GM12801 (cell line): ENCODE data around the gene SEC14L2.

ENCODE experiments used
- TF ChIP-seq, protein P1 (sequence below): IDR thresholded peaks from one replicate; pipeline ENCODE4 v1.5.1; 2011; ENCODE audit warnings: control low read depth; ENCODE audit not compliant: insufficient read length; ENCODE audit errors: extremely low read depth

The SEC14L2 gene

DNA sequence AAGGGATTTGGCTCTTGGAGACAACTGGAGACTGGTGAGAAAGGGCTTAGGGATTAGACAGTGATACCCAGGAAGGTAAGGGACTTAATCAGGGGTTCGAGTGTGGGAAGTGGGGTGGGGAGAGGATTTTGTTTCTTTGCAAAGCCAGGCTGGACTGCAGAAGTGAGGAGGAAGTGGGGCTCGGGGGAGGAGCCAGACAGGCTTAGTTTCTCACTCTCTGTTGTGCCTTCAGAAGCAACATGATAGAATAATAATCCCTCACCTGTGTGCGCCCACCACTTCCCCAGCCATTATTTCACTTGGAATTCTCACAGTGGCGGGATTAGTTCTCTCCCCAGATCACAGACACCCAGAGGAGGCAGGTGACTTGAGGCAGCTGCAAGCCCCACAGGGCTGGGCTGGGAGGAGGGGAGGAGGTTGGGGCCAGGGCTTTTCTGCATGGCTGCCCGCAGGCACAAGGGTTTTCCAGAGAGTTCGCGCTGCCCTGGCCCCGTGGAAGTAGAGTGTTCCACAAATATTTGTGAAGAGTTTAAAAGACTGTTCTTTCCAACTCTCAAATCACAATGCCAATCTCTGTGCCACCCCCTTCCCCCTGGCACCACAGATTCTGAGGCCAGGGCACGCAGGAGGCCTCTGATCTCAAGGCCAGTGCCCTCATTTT is 4.0 kb upstream of the SEC14L2 start:
- TF ChIP-seq, protein P1, sequence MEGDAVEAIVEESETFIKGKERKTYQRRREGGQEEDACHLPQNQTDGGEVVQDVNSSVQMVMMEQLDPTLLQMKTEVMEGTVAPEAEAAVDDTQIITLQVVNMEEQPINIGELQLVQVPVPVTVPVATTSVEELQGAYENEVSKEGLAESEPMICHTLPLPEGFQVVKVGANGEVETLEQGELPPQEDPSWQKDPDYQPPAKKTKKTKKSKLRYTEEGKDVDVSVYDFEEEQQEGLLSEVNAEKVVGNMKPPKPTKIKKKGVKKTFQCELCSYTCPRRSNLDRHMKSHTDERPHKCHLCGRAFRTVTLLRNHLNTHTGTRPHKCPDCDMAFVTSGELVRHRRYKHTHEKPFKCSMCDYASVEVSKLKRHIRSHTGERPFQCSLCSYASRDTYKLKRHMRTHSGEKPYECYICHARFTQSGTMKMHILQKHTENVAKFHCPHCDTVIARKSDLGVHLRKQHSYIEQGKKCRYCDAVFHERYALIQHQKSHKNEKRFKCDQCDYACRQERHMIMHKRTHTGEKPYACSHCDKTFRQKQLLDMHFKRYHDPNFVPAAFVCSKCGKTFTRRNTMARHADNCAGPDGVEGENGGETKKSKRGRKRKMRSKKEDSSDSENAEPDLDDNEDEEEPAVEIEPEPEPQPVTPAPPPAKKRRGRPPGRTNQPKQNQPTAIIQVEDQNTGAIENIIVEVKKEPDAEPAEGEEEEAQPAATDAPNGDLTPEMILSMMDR: no peak

DNA sequence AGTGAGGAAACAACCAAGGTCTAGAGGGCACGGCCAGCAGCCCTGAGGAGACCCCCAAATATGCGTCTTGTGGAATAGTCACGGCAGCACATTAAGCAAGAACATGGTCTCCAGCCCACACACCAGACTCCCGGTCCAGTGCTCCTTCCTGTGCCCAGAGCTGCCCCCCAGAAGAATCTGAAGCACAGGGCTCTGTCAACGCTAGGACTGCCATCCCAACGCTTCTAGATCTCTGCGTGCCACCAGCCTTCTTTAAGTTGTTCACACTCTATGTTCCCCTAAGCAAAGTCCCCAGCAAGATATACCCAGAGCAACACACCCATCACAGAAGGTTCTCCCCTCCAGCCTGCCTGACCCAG is 3.5 kb upstream of the SEC14L2 start:
- TF ChIP-seq, protein P1: no peak

DNA sequence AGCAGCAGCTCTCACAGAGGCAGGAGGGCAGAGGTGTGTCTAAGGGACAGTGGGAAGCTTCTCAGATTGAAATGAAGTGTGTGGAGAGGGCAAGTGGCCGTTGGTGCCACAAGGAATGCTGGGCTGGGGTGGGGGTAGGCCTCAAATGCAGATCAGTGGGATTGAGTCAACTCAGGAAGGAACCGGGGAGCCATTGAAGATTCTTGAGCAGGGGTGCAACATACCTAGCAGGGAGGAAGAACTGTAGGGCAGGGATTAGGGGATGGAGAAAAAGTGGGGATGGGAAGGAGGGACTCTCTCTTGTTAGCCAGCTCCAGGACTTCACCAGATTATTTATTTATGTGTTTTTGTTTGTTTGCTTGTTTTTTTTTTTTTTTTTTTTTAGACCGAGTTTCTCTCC is 2.9 kb upstream of the SEC14L2 start:
- TF ChIP-seq, protein P1: no peak

DNA sequence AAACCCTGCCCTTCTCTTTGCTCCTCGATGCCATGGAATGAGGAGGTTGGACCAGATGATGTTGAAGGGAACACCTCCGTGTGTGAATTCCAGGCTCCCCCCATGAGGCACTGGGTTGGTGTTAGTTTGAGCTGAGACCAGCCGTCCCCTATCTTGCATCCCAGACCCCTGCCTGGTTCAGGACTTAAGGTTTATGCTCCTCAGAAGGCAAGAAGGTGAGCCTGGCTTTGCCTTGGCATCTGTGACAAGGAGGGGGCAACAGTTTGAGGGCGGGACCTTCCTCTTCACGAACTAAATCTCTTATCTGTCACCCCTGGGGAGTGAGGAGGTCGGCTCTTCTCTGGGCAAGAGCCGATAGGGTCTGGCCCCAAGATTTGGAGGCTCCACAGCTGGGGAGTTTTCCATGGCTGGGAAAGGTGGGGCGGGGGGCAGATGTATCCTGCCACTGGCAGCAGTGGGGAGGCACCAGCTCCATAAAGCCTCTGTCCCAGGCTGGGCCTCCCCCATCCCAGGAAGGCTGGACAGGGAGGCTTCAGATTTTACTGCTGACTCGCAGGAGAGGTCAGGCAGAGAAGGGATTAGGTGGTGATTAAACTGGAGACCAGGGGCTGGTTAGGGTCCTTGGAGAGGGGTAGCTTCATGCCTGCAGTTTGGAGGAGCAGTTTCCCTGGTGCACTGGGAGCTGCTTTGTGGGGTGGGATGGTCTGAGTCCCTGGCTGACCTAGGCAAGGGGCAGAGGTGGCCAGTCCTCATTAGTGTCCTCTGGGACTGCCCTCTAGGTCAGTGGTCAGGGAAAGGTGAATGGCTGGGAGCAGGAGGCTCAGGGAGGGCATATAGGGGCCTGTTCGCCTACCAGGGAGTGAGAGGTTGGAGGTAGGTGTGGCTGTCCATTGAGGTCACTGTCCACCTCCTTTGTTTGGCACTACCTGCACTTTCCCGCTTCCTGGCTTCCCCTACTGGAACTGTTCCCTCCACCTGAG is 1.1 kb downstream of the SEC14L2 start:
- TF ChIP-seq, protein P1: no peak

DNA sequence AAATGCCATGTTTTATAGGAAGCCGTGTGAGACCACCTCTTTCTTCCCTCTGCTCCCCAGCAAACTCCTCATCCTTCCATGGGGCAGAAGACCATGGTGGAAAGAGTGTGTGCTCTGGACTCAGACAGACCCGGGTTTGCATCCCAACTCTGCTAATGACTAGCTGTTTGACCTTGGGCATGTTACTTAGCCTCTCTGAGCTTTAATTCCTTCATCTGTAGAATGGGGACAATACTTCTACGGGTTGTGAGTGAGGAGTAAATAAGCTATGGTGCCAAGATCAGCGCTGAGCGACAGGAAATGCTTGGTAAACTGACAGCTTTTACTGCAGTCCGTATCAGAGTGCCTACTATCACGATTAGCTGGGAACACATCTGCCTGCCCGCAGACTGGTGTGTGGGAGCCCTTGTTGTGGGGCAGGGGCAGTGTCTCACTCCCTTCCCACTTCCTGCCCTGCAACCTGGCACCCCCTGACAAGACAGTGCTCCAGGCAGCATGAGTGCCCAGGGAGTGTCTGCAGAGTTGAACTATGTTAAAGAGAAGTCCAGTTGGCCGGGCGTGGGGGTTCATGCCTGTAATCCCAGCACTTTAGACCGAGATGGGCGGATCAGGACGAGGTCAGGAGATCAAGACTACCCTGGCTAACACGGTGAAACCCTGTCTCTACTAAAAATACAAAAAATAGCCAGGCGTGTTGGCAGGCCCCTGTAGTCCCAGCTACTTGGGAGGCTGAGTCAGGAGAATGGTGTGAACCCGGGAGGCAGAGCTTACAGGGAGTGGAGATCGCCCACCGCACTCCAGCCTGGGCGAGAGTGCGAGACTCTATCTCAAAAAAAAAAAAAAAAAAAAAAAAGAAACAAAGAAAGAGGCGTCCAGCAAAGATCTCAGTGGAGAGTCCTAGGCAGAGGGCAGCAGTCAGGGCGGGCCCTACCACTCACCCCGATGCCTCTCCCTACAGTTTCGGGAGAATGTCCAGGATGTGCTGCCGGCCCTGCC is 2.2 kb downstream of the SEC14L2 start:
- TF ChIP-seq, protein P1: no peak

DNA sequence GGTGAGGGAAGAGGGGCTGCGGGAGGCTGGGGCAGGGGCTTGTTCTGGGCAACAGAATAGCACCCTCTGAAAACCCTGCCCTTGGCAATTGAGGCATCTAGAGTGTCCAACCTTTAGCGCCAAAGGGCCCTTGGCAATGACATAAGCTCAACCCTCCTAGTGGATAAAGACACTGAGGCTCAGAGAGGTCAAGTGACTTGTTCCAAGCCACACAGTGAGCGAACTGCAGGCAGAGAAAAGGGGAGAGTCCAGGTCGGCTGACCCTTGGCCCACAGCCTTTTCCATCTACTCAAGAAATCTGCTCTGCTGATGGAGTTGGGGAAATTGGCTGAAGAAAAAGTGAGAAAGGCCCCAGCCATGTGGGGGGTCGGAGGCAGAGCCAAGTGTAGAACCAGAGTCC is 2.9 kb downstream of the SEC14L2 start:
- TF ChIP-seq, protein P1: no peak
